Endometrial microvascular endothelial cells (primary cell): ENCODE data around the gene CHST4. TPM values are rescaled to one million over a fixed set of nuclear protein-coding genes. Genes with fewer than 3 reads are reported as not detected.
"Not testable (repeated sequence)": the region's sequence is repeated elsewhere in the genome, so short reads cannot be mapped to it uniquely, and the experiment has no call there.

ENCODE experiments used
- in situ Hi-C: cut with HindIII; loops from 2 replicates; pipeline ENCODE4 v1.10.0; 2017; ENCODE audit warnings: low sequenced_read_pairs, low pct_unique_long_range_greater_than_20kb; ENCODE audit errors: inconsistent ontology term
- total RNA-seq: library from RNA; depleted of rRNA; stranded (reverse); fragments of >200 nt; gene quantifications from one replicate; pipeline ENCODE4 v1.2.3, GENCODE V29; 2015; ENCODE audit errors: inconsistent ontology term

CHST4 gene
- total RNA-seq = not detected

DNA sequence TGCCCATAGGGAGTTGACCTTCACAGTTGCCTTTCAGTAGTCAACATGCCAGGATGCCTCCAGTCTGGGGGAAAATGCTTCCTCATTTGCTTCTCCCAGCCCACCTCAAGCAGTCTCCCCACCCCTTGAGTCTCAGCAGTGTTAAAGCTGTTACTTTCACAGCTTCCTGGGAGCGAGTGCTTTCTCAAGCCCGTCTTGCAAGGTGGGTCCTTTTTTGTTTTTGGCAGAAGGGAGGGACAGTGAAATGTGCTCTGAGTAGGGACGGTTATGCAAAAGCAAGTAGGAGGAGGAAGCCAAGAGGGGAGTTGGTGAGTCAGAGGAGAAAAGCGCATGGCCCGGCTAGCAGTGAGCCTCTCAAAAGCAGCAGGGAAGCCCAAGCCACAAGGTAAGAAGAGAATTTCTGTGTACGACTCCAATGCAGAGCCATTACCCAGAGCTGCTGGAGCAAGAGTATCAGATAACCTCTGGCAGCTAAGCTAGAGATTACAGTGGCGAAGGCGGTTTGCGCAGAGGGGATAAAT is at the start of gene CHST4:
Gene CHST4, plus strand, starts transcription at position 316 of the 521 bp plus-strand sequence. CDS start 10,252 bp downstream, outside the sequence.
- in situ Hi-C loops = no loop called here

DNA sequence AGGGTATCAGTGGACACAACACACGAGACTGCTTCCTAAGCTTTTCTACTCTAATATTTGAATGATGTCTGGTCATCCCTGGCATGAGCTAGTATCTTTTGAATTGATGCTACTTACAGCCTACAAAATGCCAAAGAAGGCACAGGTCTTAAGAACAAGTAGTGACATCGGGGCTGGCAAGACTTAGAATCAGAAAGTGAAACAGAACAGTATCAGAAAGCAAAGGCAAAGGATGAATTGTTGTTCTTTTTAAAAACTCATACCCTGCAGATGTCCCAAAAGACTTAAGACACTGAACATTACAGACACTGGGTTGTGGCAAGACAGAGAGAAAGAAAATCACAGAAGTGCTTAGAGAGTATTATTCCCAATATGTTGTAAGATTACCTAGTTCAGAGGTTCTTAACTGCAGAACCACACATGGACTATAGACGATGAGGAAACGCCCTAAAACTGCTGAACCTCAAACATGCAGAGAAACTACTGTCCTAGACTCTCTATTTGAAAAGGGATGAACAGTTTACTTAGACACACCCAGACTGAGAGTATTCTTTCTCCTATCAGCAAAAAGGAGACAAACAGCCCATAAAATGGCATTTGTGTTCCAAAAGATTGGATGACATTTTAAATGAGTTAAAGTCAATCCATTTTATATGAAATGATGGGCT is 49.6 kb upstream of the CHST4 start:
- in situ Hi-C loops = no loop called here

DNA sequence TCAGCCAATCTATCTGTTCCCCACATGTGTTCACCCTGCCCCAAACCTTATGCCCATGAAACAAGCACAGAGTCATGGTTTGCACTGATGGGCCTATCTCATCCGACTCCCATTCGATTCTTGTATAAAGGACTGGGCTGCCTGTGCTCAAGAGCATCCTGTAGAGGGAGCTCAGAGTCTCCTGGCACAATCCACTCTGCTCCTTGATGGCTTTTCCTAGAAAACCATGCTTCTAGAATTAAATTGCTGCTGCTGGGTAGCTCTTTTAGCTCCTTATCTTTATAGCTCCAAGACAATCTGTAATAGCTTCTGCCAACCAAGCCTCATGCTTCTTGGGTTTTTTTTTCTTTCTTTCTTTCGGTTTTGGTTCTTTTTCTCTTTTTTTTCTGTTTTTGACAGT is 46.8 kb upstream of the CHST4 start:
- in situ Hi-C loops = no loop called here

DNA sequence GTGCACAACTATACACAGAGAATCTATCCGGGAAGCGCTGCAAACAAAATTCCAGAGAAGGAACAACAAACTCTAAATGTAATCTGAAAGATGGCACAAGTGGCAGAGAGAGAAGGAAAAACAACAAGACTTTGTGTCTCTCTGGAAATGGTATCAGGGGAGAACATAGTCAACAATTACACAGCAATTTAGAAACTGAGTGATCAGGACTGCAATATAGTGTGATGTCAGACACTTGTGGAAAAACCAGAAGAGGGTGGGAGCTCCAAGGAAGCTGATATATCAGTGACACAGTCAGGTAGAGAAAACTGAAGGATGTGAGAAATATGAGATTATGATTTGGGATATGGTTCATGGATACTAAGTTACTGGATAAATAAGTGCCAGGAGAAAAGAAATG is 45.3 kb upstream of the CHST4 start:
- in situ Hi-C loops = no loop called here

DNA sequence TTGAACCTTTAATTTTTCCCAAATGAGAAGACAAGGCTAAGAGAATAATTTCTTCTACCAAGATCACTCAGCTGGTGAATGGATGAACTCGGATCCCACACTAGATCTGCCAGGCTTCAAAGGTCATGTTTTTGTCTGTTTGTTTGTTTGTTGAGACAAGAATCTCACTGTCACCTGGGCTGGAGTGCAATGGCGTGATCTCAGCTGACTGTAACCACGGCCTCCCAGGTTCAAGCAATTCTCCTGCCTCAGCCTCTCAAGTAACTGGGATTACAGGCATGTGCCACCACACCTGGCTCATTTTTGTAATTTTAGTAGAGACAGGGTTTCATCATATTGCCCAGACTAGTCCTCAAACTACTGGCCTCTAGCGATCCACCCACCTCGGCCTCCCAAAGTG is 43.7 kb upstream of the CHST4 start:
- in situ Hi-C loops = no loop called here

DNA sequence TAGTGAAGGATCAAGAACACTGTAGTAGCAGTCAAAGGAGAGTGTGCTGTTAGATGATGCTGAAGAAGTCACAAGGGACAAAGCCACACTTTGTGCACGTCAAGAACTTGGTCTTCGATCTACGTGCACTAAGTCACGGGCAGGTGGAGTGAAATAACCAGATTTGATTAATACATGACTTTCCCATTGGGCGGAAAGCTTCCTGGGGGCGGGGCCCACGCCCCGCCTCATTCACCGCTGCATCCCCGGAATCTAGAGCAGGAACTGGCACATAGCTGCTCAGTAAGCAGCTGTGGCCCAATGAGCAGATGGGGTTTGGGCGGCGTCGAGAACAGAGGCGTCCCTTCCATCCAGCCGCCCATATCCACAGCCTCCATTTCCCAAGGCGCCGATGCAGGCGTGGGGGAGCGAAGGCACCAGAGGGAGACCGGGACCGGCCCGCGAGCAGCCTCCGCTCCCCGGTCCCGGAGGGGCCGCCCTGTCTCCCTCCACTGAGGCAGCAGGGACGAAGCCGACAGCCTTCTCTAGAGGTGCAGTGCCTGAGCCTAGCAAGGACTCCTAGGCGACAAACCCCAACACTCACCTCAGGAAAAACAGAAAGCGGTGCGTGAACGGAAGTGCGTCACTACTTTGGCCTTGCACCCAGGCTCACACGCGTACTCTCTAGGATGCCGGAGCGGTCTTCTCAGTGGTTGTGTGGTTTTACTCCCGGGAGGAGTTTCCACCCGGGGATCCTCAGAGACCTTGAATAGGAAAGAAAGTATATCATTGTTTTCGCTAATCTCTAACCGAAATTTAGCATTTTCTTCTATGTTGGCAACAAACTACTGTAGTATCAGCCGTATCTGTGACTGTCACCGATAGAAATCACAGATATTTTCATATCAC is 42.0 kb upstream of the CHST4 start:
- in situ Hi-C loops = no loop called here

DNA sequence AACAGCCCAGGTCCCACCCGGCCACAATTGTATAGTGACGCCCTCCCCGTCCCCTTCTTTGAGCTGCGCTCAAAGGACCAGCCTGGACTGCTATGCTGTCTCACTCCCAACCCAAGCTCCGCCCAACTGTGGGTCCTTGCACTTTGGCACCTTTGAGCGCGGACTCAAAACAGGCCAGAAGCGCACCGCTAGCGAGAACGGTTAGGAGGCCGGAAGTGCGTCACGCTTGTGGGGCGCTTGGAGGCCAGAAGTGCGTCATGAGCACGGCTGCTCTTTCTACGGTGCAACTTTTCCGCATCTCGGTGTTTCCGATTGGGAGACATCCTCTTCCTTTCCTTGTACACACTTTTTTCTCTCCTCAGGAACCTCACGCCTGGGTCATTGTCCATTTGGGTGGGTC is 37.1 kb upstream of the CHST4 start, which contains the start of gene ZNF19:
Gene ZNF19, minus strand, starts transcription at position 203 of the 400 bp plus-strand sequence. CDS start 7,210 bp downstream, outside the sequence.
- in situ Hi-C loops = no loop called here

DNA sequence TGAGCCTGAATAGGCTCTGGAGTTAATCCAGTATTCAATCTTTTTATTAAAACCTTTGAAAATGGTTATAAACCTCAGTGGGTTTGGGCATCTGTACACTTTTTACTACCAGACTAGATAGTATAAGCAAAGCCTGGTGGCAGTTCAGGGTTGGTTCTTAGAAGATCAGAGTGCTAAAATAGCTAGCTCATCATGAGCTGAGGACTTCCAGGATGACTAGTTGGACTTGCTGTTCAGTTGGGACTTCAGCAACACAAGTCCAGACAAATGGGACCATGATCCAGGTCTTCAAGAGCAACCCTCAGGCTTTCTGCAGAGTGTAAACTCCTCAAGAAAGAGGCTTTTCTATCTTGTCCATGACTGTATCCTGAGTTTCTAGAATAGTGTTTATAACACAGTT is 35.9 kb upstream of the CHST4 start:
- in situ Hi-C loops = no loop called here

DNA sequence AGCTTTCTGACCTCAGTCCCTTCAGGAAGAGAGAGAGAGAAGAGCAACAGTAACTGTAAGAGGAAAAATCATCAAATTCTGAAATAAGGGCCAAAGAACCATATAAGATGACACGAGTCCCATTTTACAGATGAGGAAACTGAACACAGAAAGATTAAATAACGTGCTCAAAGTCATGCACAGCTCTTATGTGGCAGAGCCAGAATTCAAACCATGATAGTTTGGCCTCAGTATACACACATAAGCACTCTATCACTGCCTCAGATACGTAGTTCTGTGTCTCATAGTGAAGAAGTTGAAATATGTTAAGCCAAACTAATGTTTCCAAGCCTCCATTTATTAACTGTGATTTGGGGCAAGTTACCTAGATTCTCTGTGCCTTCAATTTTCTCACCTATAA is 35.2 kb upstream of the CHST4 start:
- in situ Hi-C loops = no loop called here

DNA sequence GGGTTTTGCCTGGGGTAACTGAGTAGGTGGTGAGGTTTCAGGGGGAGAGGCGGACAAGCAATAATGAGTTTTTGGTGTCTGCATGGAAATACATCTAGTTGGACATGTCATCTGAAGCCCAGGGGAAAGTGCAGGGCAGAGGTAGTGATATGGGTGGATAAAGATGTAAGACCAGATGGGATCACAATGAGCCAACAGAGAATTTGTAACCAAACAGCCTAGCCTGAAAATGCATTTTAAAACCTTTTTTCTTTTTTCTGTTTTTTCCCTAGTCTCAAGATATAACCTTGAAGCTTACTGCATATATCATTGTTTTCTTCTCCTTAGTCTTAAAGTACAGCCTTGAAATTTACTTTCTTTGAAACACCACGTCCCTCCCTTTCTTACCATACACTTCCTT is 33.4 kb upstream of the CHST4 start:
- in situ Hi-C loops = no loop called here

DNA sequence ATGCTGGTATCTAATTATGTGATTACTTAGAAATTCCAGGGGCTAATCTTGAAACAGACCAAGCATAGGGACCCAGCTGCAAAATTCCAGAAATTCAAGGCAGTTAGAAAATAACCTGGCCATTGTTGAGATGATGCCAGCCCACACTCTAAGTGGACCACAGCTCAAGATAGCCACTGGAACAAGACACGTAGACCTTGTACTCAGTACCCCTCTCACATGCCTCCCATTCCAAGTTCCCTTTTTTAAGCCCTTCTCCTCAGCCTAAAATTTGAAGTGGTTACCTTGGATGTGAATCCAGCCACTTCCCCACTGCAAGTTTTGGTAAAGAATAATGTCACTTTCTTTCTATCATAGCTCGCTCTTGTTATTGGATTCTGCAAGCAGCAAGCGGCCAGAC is 33.0 kb upstream of the CHST4 start:
- in situ Hi-C loops = no loop called here

DNA sequence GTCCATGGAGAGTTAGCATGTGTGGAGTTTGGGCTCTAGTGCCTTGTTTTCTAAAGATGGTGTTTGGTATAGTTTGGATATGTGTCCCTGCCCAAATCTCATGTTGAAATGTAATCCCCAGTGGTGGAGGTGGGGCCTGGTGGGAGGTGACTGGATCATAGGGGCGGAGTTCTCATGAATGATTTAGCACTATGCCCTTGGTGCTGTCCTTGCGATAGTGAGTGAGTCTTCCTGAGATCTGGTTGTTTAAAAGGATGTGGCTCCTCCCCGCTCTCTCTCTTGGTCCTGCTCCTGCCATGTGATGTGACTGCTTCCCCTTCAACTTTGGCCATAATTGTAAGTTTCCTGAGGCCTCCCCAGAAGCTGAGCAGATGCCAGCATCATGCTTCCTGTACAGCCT is 28.2 kb upstream of the CHST4 start:
- in situ Hi-C loops = no loop called here

DNA sequence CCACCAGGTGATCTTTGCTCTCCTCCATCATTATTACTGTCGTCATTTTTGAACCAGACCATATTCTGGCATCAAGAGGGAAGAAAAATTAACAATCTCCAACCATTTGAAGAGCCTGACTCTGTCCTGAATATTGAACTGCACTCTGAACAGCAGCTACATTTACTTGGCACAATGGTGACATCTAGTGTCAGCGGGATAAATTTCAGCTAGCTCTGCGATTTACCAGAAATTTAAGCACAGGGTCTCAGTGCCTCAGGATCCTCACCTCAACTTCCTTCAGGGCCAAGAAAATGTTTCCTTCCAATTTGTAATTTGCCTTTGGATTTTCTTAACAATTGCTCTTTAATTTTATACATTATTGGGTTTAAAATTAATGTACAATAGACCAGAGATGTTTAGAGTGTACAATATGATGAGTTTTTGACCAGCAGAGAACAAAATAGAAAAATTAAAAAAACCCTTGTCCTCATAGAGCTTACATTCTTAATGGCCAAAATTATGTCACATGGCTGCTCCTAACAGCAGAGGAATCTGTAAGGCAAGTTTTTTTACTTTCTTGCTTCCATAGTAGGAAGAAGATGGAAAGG is 26.4 kb upstream of the CHST4 start:
- in situ Hi-C loops = no loop called here

DNA sequence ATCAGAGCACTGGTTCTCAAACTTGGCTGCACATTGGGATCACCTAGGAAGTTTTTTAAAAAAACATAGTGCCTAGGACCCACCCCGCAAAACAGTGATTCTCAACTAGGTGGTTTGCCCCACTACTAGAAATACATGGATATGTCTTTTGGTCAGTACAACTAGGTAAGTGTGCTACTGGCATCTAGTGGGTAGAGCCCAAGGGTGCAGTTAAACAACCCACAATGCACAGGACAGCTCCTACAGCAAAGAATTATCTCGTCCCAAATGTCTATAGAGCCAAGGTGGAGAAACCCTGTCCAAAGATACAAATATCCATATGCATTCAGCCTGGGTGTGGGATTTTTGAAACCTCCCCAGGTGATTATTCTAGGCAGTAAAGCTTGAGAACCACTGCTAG is 25.3 kb upstream of the CHST4 start:
- in situ Hi-C loops = no loop called here

DNA sequence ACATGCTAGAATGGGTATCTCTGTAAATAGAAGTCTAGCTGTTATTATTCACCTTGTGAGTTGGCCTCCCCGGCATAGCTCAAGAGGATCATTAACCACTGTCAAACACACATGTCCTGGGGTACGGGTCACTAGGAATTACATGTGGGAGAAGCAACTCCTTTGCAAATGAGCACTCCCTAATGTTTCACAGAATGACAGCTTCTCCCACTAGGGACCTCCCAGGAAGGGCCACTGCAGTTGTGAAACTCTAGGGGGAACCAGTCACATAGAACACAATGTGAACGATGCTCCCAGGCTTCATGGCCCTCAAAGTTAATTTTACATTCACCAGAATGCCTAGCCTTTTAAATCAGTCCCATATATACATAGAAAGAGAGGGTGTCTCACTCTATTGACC is 24.7 kb upstream of the CHST4 start:
- in situ Hi-C loops = no loop called here

DNA sequence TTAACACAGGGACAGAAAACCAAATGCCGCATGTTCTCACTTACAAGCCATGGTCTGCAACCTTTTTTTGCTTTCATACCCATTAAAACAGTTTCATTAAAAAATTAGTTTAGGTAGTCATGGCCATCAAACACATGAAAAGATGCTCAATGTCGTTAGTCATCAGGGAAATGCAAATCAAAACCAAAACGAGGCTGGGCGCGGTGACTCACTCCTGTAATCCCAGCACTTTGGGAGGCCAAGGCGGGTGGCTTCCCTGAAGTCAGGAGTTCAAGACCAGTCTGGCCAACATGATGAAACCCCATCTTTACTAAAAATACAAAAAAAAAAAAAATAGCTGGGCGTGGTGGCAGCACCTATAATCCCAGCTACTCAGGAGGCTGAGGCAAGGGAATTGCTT is 22.2 kb upstream of the CHST4 start:
- in situ Hi-C loops = not testable (repeated sequence)

DNA sequence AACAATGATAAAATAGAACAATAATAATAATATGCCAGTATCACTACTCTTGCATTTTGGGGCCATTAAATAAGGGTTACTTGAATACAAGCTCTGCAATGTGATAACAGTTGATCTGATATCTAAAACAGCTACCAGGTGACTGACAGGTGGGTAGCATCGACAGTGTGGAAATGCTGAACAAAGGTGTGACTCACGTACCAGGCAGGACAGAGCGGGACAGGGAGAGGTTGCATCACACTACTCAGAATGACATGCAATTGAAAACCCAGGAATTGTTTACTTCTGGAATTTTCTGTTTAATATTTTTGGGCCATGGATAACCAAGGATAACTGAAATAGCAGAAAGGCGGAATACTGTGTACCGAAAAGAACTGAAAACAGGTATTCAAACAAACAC is 21.3 kb upstream of the CHST4 start:
- in situ Hi-C loops = no loop called here

DNA sequence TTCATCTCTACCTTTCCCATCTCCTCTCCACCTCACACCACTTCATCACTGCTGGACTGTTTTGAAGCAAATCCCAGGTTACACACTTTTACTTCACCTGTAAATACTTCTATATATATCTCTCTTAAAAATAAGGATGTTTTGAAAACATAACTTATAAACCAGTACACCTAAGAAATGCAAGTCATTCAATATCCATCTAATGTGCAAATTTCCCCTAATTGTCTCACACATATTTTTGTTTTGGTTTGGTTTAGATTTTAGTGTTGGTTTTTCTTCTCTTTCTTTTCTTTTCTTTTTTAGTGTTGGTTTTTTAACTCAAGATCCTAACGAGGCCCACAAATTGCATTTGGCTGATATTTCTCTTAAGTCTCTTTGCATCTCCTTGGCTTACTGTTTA is 19.2 kb upstream of the CHST4 start:
- in situ Hi-C loops = no loop called here

DNA sequence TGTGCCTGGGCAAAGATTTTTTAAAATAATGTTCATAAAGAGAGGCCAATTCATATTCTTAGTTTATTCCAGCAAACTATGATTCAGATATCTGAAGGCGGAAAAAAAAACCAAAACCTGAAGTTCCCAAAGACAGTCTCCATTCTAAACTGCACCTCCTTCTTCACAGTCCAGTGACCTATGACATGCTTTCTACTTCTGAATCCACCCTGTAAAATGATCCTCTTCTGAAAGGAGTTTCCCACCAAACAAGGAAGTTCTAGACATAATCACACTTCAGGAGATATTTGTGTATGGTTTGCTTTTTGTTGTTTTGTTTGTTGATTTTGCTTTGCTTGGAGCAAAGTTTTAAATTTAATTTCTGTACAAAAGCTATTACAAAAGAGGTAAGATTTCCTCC is 12.9 kb upstream of the CHST4 start:
- in situ Hi-C loops = no loop called here

DNA sequence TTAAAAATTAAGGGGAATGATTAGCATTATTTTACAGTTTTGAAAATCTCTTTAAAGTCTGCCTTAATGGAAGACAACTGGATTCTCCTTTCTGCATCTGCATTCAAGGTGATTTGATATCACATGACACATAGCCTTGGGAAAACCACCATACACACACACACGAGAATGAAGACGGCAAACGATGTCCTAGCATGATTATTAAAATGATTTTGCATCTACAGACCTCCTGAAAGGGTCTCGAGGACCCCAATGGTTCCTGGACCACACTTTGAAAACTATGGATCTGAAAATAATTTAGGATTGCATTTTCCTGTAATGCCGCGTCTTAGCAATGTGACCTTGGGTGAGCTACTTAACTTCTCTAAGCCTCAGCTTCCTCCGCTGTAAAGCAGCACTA is 11.8 kb upstream of the CHST4 start:
- in situ Hi-C loops = no loop called here
